ENCODE measurements around the gene NIP7.

- TF ChIP-seq EP300 (IDR thresholded peaks at IDR 0.05; ENCODE audit: borderline replicate concordance in 1 of 2, low read depth in 2 of 2, low read length in 2 of 2) (no peak), PHF8 (conservative IDR thresholded peaks at IDR 0.05; ENCODE audit: low read depth, low read length) (no peak), EZH2 (IDR thresholded peaks at IDR 0.05; ENCODE audit: low read depth, low read length, severe bottlenecking) (no peak), ZNF274 (IDR thresholded peaks at IDR 0.05; ENCODE audit: borderline replicate concordance, extremely low read depth, low read length) (no peak), ATF2 (IDR thresholded peaks at IDR 0.05; ENCODE audit: low read length) (no peak), SUZ12 (IDR thresholded peaks at IDR 0.05; ENCODE audit: low read length) (no peak), POLR2A (IDR thresholded peaks at IDR 0.05; ENCODE audit: control extremely low read depth in 1 of 2, low read depth in 2 of 2, low read length in 2 of 2) (no peak), POLR2AphosphoS5 (IDR thresholded peaks at IDR 0.05; ENCODE audit: low read depth, low read length) (no peak), HDAC6 (IDR thresholded peaks at IDR 0.05; ENCODE audit: low read depth, low read length) (no peak)
- TF ChIP-seq, protein P1, sequence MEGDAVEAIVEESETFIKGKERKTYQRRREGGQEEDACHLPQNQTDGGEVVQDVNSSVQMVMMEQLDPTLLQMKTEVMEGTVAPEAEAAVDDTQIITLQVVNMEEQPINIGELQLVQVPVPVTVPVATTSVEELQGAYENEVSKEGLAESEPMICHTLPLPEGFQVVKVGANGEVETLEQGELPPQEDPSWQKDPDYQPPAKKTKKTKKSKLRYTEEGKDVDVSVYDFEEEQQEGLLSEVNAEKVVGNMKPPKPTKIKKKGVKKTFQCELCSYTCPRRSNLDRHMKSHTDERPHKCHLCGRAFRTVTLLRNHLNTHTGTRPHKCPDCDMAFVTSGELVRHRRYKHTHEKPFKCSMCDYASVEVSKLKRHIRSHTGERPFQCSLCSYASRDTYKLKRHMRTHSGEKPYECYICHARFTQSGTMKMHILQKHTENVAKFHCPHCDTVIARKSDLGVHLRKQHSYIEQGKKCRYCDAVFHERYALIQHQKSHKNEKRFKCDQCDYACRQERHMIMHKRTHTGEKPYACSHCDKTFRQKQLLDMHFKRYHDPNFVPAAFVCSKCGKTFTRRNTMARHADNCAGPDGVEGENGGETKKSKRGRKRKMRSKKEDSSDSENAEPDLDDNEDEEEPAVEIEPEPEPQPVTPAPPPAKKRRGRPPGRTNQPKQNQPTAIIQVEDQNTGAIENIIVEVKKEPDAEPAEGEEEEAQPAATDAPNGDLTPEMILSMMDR (IDR thresholded peaks at IDR 0.05; ENCODE audit: control extremely low read depth in 1 of 3, insufficient read depth in 1 of 3, low read depth in 1 of 3, low read length in 3 of 3): no peak
These were observed 32.0 kb downstream of the NIP7 start for GRCh38 chr16:69371564-69371963.
